GM23248 (cell line): ENCODE data around the gene IBTK. TPM values are rescaled to one million over a fixed set of nuclear protein-coding genes. Genes with fewer than 3 reads are reported as not detected.
A peak's percentile ranks its signal among the peaks of the same experiment; 100 is the strongest.
"Not testable (repeated sequence)": the region's sequence is repeated elsewhere in the genome, so short reads cannot be mapped to it uniquely, and the experiment has no call there.

Source experiments
- DNase-seq: peaks from one replicate; pipeline ENCODE4 v3.0.0-alpha.2; 2015
- H2AFZ ChIP-seq: fragments of 200-600 bp; sonication (generic); 2 replicates; pipeline ENCODE4 v1.6.1; 2016; ENCODE audit warnings: antibody characterized with exemption
- H3F3A ChIP-seq: fragments of 200-600 bp; sonication (generic); 2 replicates; pipeline ENCODE4 v1.6.1; 2016; ENCODE audit warnings: mild to moderate bottlenecking, antibody characterized with exemption, mixed run types; ENCODE audit not compliant: insufficient read depth
- H3K27ac ChIP-seq: fragments of 200-600 bp; sonication (generic); 2 replicates; pipeline ENCODE4 v1.5.1; 2016; ENCODE audit warnings: mild to moderate bottlenecking
- H3K27me3 ChIP-seq: fragments of 200-600 bp; sonication (generic); replicated peaks from 2 replicates; pipeline ENCODE4 v1.6.1; 2016; ENCODE audit warnings: mild to moderate bottlenecking; ENCODE audit not compliant: insufficient read depth
- H3K36me3 ChIP-seq: fragments of 200-600 bp; sonication (generic); 2 replicates; pipeline ENCODE4 v1.6.1; 2016; ENCODE audit warnings: low read depth, mild to moderate bottlenecking
- H3K4me1 ChIP-seq: fragments of 200-600 bp; sonication (generic); 2 replicates; pipeline ENCODE4 v1.6.1; 2016; ENCODE audit warnings: mild to moderate bottlenecking; ENCODE audit not compliant: insufficient read depth
- H3K4me2 ChIP-seq: fragments of 200-600 bp; sonication (generic); one replicate; pipeline ENCODE4 v1.6.1; 2016; ENCODE audit warnings: mild to moderate bottlenecking; ENCODE audit not compliant: unreplicated experiment
- H3K4me3 ChIP-seq: fragments of 200-600 bp; sonication (generic); 2 replicates; pipeline ENCODE4 v1.5.1; 2016; ENCODE audit warnings: mild to moderate bottlenecking
- H3K79me2 ChIP-seq: fragments of 200-600 bp; sonication (generic); 2 replicates; pipeline ENCODE4 v1.6.1; 2016; ENCODE audit warnings: mild to moderate bottlenecking; ENCODE audit not compliant: insufficient read depth
- H3K9ac ChIP-seq: fragments of 200-600 bp; sonication (generic); 2 replicates; pipeline ENCODE4 v1.6.1; 2016; ENCODE audit warnings: mild to moderate bottlenecking
- H3K9me2 ChIP-seq: fragments of 200-600 bp; sonication (generic); 2 replicates; pipeline ENCODE4 v1.6.1; 2016; ENCODE audit warnings: mixed run types, mild to moderate bottlenecking, moderate library complexity; ENCODE audit not compliant: insufficient read depth
- H3K9me3 ChIP-seq: fragments of 200-600 bp; sonication (generic); one replicate; pipeline ENCODE4 v1.6.1; 2017; ENCODE audit warnings: low read depth
- H4K20me1 ChIP-seq: fragments of 200-600 bp; sonication (generic); 2 replicates; pipeline ENCODE4 v1.6.0; 2016; ENCODE audit not compliant: insufficient read depth
- EZH2 ChIP-seq: fragments of 200-600 bp; sonication (generic); IDR thresholded peaks from 2 replicates; pipeline ENCODE4 v1.6.1; 2018; ENCODE audit warnings: antibody characterized with exemption, mild to moderate bottlenecking; ENCODE audit not compliant: insufficient read depth, poor library complexity, severe bottlenecking
- EZH2phosphoT487 ChIP-seq: fragments of 200-600 bp; sonication (generic); IDR thresholded peaks from 2 replicates; pipeline ENCODE4 v1.6.1; 2018; ENCODE audit warnings: antibody characterized with exemption, moderate library complexity, mild to moderate bottlenecking, low read depth; ENCODE audit not compliant: insufficient read depth
- WGBS, 2 experiments: methylation state at CpG; one replicate each; pipeline ENCODE4 v1.1.6; 2015 to 2017; ENCODE audit warnings: low lambda C conversion rate in 2 of 2, low coverage in 1 of 2; ENCODE audit errors: missing lambda C conversion rate in 2 of 2; 5-methylcytosine and 5-hydroxymethylcytosine counted together
- in situ Hi-C: fragments of 300-500 bp; cut with MboI; formaldehyde crosslinking; loops from 2 replicates; pipeline ENCODE4 v1.15.0; 2020
- polyA plus RNA-seq: library from polyadenylated mRNA; unstranded; fragments of >200 nt; fragmentation: Nextera tagmentation; extraction: Ambion mirVana; gene quantifications from 2 replicates; pipeline ENCODE4 v1.2.1, GENCODE V29; 2016
- total RNA-seq: library from RNA; depleted of rRNA; stranded (reverse); fragments of >200 nt; shearing (Covaris generic); gene quantifications from 2 replicates; pipeline ENCODE4 v1.2.3, GENCODE V29; 2014

The IBTK gene
- total and polyA plus RNA-seq, 2 experiments from 2014 or later, result 23.8 to 44.5 TPM

DNA sequence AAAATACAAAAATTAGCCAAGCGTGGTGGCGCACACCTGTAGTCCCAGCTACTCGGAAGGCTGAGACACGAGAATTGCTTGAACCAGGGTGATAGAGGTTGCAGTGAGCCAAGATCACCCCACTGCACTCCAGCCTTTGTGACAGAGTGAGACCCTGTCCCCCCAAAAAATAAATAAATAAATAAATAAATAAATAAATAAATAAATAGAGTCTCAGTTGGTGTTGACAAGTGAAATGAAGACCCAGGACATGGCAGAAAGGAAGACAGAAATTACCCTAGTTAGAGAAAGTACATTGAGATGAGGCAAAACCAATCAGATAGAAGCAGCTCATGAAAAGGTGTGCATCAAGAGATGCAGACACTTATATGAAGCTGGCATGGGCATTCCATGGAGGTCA, 105.0 kb downstream of the IBTK start:
- Histone ChIP-seq H4K20me1 (no peaks in the 10 kb centered on the region), H3K9me3 (no peaks in the 10 kb centered on the region), H2AFZ (no peak overlapping the region), H3K36me3 (no peaks in the 10 kb centered on the region), H3F3A (peaks cover 34% of the 10 kb centered on the region), H3K4me2 (peak overlapping the region; percentile 66), H3K79me2 (no peaks in the 10 kb centered on the region), H3K4me3 (peak overlapping the region; percentile 22; the same call in 1 of the 2 replicates), H3K4me1 (peaks cover 32% of the 10 kb centered on the region), H3K27me3 (no peaks in the 10 kb centered on the region), H3K27ac (peak overlapping the region; percentile 96), H3K9me2 (no peaks in the 10 kb centered on the region), H3K9ac (peak overlapping the region; percentile 78; the same call in 1 of the 2 replicates)
- no peak for DNase-seq
- no peak for TF ChIP-seq EZH2phosphoT487
- in situ Hi-C loops, result no loop called here
- WGBS, 2 experiments, result 95 to 96% methylated on average over 4 of the region's 4 CpGs

- H3K4me3 ChIP-seq, result no peak overlapping the region
- H3K36me3 ChIP-seq, result no peaks in the 10 kb centered on the region
- H3K27me3 ChIP-seq, result no peaks in the 10 kb centered on the region
- H3K9me2 ChIP-seq, result no peaks in the 10 kb centered on the region; the same call in 1 of the 2 replicates
- H3K4me2 ChIP-seq, result no peak overlapping the region
- peaks cover 10% of the 10 kb centered on the region for H3K4me1 ChIP-seq
- H3K9ac ChIP-seq, result no peak overlapping the region
- in situ Hi-C loops, result no loop called here
- no peak overlapping the region for H3K27ac ChIP-seq
- 89% methylated on average over 8 of the region's 8 CpGs for WGBS, 2 experiments
- H4K20me1 ChIP-seq, result no peaks in the 10 kb centered on the region
- DNase-seq, result peak; percentile 4
- H3F3A ChIP-seq, result peaks cover 6% of the 10 kb centered on the region; the same call in 1 of the 2 replicates
- H2AFZ ChIP-seq, result no peak overlapping the region
- no peaks in the 10 kb centered on the region for H3K79me2 ChIP-seq
- no peak for TF ChIP-seq EZH2phosphoT487
- TF ChIP-seq EZH2, result no peak
- no peaks in the 10 kb centered on the region for H3K9me3 ChIP-seq
These were observed 109.3 kb downstream of the IBTK start for GRCh38 chr6:82138075-82138791.

GRCh38 chr6:82131441-82131840, 116.1 kb downstream of the IBTK start:
- DNase-seq, result no peak
- no peak overlapping the region for H3K9ac ChIP-seq
- H3K4me1 ChIP-seq, result no peaks in the 10 kb centered on the region
- H3K27ac ChIP-seq, result no peak overlapping the region
- no peaks in the 10 kb centered on the region; the same call in 1 of the 2 replicates for H3K9me2 ChIP-seq
- H4K20me1 ChIP-seq, result no peaks in the 10 kb centered on the region
- WGBS, 2 experiments, result 45 to 53% methylated on average over 2 of the region's 2 CpGs
- in situ Hi-C loops, result no loop called here
- no peaks in the 10 kb centered on the region for H3K9me3 ChIP-seq
- H3K4me2 ChIP-seq, result no peak overlapping the region
- no peaks in the 10 kb centered on the region for H3K36me3 ChIP-seq
- H3F3A ChIP-seq, result no peaks in the 10 kb centered on the region
- H3K79me2 ChIP-seq, result no peaks in the 10 kb centered on the region
- TF ChIP-seq EZH2phosphoT487, result no peak
- TF ChIP-seq EZH2, result no peak
- no peak overlapping the region for H3K4me3 ChIP-seq
- H2AFZ ChIP-seq, result no peak overlapping the region
- H3K27me3 ChIP-seq, result no peaks in the 10 kb centered on the region

- WGBS, 2 experiments, result 69 to 77% methylated on average over 3 of the region's 3 CpGs
These were observed 117.7 kb downstream of the IBTK start for GRCh38 chr6:82129797-82130196.

GRCh38 chr6:82128973-82129372, 118.6 kb downstream of the IBTK start:
- H3K4me2 ChIP-seq, H3K9me2 ChIP-seq, in situ Hi-C loops, DNase-seq, H3K27ac ChIP-seq, H3K36me3 ChIP-seq, H3K4me3 ChIP-seq, H4K20me1 ChIP-seq, H2AFZ ChIP-seq, H3K4me1 ChIP-seq, H3K27me3 ChIP-seq, H3K79me2 ChIP-seq, H3F3A ChIP-seq, H3K9me3 ChIP-seq, H3K9ac ChIP-seq: not testable (repeated sequence)
- WGBS, 2 experiments, result 91 to 94% methylated on average over 9 of the region's 9 CpGs

More at GRCh38 chr6:82129797-82130196, 117.7 kb downstream of the IBTK start:
- TF ChIP-seq EZH2 (no peak), EZH2phosphoT487 (no peak)
- no peaks in the 10 kb centered on the region for H3K4me1 ChIP-seq
- H2AFZ ChIP-seq, result no peak overlapping the region
- H3K4me2 ChIP-seq, result no peak overlapping the region
- no peaks in the 10 kb centered on the region for H3K79me2 ChIP-seq
- no peak overlapping the region for H3K4me3 ChIP-seq
- H3K36me3 ChIP-seq, result no peaks in the 10 kb centered on the region
- no peak for DNase-seq
- H3K9me2 ChIP-seq, result no peaks in the 10 kb centered on the region
- no peaks in the 10 kb centered on the region for H4K20me1 ChIP-seq
- no peak overlapping the region for H3K9ac ChIP-seq
- in situ Hi-C loops, result no loop called here
- no peaks in the 10 kb centered on the region for H3K27me3 ChIP-seq
- H3K27ac ChIP-seq, result no peak overlapping the region
- no peaks in the 10 kb centered on the region for H3F3A ChIP-seq
- no peaks in the 10 kb centered on the region for H3K9me3 ChIP-seq
